Endodermal cell (in vitro differentiated cells): Measurements from ENCODE around the gene MTR. TPM values are rescaled to one million over a fixed set of nuclear protein-coding genes. Genes with fewer than 3 reads are reported as not detected.

Source experiments
- DNase-seq: peaks from one replicate; pipeline ENCODE4 v3.0.0-alpha.2; 2017
- H3K27ac ChIP-seq: 2 replicates; pipeline ENCODE4 v1.5.1; 2013; ENCODE audit warnings: mild to moderate bottlenecking, low read depth, low read length, moderate library complexity
- H3K27me3 ChIP-seq: 2 replicates; pipeline ENCODE4 v1.6.1; 2013; ENCODE audit warnings: mild to moderate bottlenecking, low read length, moderate library complexity; ENCODE audit not compliant: insufficient read depth, control insufficient read depth, poor library complexity, severe bottlenecking
- H3K36me3 ChIP-seq: 2 replicates; pipeline ENCODE4 v1.7.0; 2013; ENCODE audit warnings: mild to moderate bottlenecking, low read length, moderate library complexity; ENCODE audit not compliant: control insufficient read depth, insufficient read depth
- H3K4me1 ChIP-seq: one replicate; pipeline ENCODE4 v1.7.0; 2013; ENCODE audit warnings: low read length; ENCODE audit not compliant: control insufficient read depth, insufficient read depth
- H3K4me3 ChIP-seq: 2 replicates; pipeline ENCODE4 v1.5.1; 2013; ENCODE audit warnings: mild to moderate bottlenecking, low read length, moderate library complexity
- H3K9ac ChIP-seq: 2 replicates; pipeline ENCODE4 v1.6.1; 2013; ENCODE audit warnings: mild to moderate bottlenecking, low read length, moderate library complexity; ENCODE audit not compliant: poor library complexity, severe bottlenecking; ENCODE audit errors: extremely low read depth
- H3K9me3 ChIP-seq: 2 replicates; pipeline ENCODE4 v1.6.1; 2013; ENCODE audit warnings: mild to moderate bottlenecking, low read length, moderate library complexity; ENCODE audit not compliant: control insufficient read depth
- H3K27ac Mint-ChIP-seq: 2 replicates; pipeline ENCODE4 v1.8.0; 2020; ENCODE audit warnings: mixed read lengths
- H3K27me3 Mint-ChIP-seq: 2 replicates; pipeline ENCODE4 v1.8.0; 2021; ENCODE audit warnings: mild to moderate bottlenecking, mixed read lengths; ENCODE audit not compliant: insufficient read depth
- H3K36me3 Mint-ChIP-seq: 2 replicates; pipeline ENCODE4 v1.8.0; 2020; ENCODE audit warnings: low read depth, mixed read lengths
- H3K4me1 Mint-ChIP-seq: 2 replicates; pipeline ENCODE4 v1.8.0; 2020; ENCODE audit warnings: mixed read lengths
- H3K4me3 Mint-ChIP-seq: 2 replicates; pipeline ENCODE4 v1.8.0; 2020; ENCODE audit warnings: mild to moderate bottlenecking, moderate library complexity, mixed read lengths
- H3K9me3 Mint-ChIP-seq: 2 replicates; pipeline ENCODE4 v1.8.0; 2020; ENCODE audit warnings: mild to moderate bottlenecking, mixed read lengths
- CTCF ChIP-seq: fragments of 200-600 bp; sonication (generic); conservative IDR thresholded peaks from 2 replicates; pipeline ENCODE4 v1.5.0; 2021; ENCODE audit warnings: antibody characterized with exemption, mild to moderate bottlenecking
- WGBS, 2 experiments: methylation state at CpG; one replicate each; pipeline versions ENCODE4 v1.1.5 to v1.1.7; 2013; ENCODE audit warnings: missing lambda C conversion rate in 2 of 2, mixed read lengths in 1 of 2; ENCODE audit not compliant: insufficient coverage in 1 of 2, insufficient read length in 1 of 2; 5-methylcytosine and 5-hydroxymethylcytosine counted together
- total RNA-seq, 2 donors: library from RNA; stranded (reverse); fragmentation: NEBNext Ultra II Directional in 1 of 2; extraction: Animal tissue kit (Norgen Biotek cat#: 25700) in 1 of 2; gene quantifications; 2 replicates in 1 of 2; 3 replicates in 1 of 2; pipeline ENCODE4 v1.2.1, GENCODE V29; 2021

The MTR gene
- total RNA-seq, 2 donors from 2014 or later, result 28.5 to 29.5 TPM

GRCh38 chr1:236922190-236922589 lies 127.1 kb downstream of the MTR start:
- H3K27me3 Mint-ChIP-seq, result no peaks in the 10 kb centered on the region
- no peaks in the 10 kb centered on the region for H3K36me3 ChIP-seq
- no peak overlapping the region for H3K27ac ChIP-seq
- peaks cover 18% of the 10 kb centered on the region for H3K9me3 ChIP-seq
- WGBS, 2 experiments, result 83 to 91% methylated on average over 1 to 2 of the region's 2 CpGs
- no peak overlapping the region for H3K4me3 ChIP-seq
- peaks cover under 1% of the 10 kb centered on the region for H3K36me3 Mint-ChIP-seq
- H3K4me1 Mint-ChIP-seq, result peaks cover 9% of the 10 kb centered on the region
- DNase-seq, result no peak
- no peak overlapping the region for H3K27ac Mint-ChIP-seq
- peaks cover 19% of the 10 kb centered on the region for H3K9me3 Mint-ChIP-seq
- TF ChIP-seq CTCF, result no peak
- no peak overlapping the region for H3K9ac ChIP-seq
- no peaks in the 10 kb centered on the region for H3K4me1 ChIP-seq
- no peaks in the 10 kb centered on the region for H3K27me3 ChIP-seq
- H3K4me3 Mint-ChIP-seq, result no peak overlapping the region

DNA sequence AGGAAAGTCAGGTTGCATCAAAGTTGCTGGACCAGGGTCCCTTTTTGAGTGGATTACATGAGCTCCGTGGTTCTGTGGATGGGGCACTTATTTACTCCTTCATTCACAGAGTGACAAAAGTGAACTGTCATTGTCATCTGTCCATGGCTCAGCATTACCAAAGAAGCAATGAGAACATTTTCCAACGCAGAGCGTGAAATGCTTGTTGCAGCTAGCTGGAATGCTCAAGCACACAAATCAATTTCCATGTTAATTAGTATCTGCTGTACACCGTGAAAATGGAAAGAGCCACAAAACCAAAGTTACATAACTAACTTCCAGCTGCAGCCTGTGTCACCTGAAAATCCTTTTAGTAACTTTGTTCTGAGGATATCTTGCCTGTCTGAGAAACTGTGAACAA lies 130.3 kb downstream of the MTR start:
- DNase-seq, result no peak
- Histone ChIP-seq H3K9ac (no peak overlapping the region), H3K27ac (no peak overlapping the region), H3K27me3 (no peaks in the 10 kb centered on the region), H3K9me3 (peaks cover 28% of the 10 kb centered on the region), H3K4me3 (no peak overlapping the region), H3K36me3 (no peaks in the 10 kb centered on the region), H3K4me1 (no peaks in the 10 kb centered on the region)
- Mint-ChIP-seq H3K27ac (no peak overlapping the region), H3K4me3 (no peak overlapping the region), H3K27me3 (no peaks in the 10 kb centered on the region), H3K9me3 (peaks cover 23% of the 10 kb centered on the region), H3K36me3 (no peaks in the 10 kb centered on the region), H3K4me1 (peaks cover 19% of the 10 kb centered on the region)
- no peak for TF ChIP-seq CTCF
- 91 to 95% methylated on average over 4 of the region's 4 CpGs for WGBS, 2 experiments

GRCh38 chr1:236930503-236930902 lies 135.4 kb downstream of the MTR start:
- H3K9me3 ChIP-seq, result peaks cover 38% of the 10 kb centered on the region
- H3K9ac ChIP-seq, result no peak overlapping the region
- no peak for DNase-seq
- H3K36me3 ChIP-seq, result no peaks in the 10 kb centered on the region
- no peak for TF ChIP-seq CTCF
- H3K27me3 ChIP-seq, result no peaks in the 10 kb centered on the region
- Mint-ChIP-seq H3K36me3 (no peaks in the 10 kb centered on the region), H3K4me1 (peaks cover 17% of the 10 kb centered on the region), H3K9me3 (peaks cover 29% of the 10 kb centered on the region), H3K27ac (no peak overlapping the region), H3K4me3 (no peak overlapping the region), H3K27me3 (no peaks in the 10 kb centered on the region)
- H3K27ac ChIP-seq, result no peak overlapping the region
- WGBS, 2 experiments, result 93 to 94% methylated on average over 3 to 4 of the region's 4 CpGs
- H3K4me1 ChIP-seq, result no peaks in the 10 kb centered on the region
- no peak overlapping the region for H3K4me3 ChIP-seq
